Measurements from ENCODE around the gene SRSF1. TPM values are rescaled to one million over a fixed set of nuclear protein-coding genes. Genes with fewer than 3 reads are reported as not detected.
"Not testable (repeated sequence)": the region's sequence is repeated elsewhere in the genome, so short reads cannot be mapped to it uniquely, and the experiment has no call there.

SRSF1 gene, protein sequence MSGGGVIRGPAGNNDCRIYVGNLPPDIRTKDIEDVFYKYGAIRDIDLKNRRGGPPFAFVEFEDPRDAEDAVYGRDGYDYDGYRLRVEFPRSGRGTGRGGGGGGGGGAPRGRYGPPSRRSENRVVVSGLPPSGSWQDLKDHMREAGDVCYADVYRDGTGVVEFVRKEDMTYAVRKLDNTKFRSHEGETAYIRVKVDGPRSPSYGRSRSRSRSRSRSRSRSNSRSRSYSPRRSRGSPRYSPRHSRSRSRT
- total RNA-seq (2014; rRNA removed; shearing (Covaris generic)) = 462 and 463 TPM in 2 replicates
- polyA plus RNA-seq (2015; cell fraction: cytosol; rRNA removed) = 229 and 245 TPM in 2 replicates
- 477 and 479 TPM in 2 replicates for polyA plus RNA-seq (2015; cell fraction: nucleus; rRNA removed)

DNA sequence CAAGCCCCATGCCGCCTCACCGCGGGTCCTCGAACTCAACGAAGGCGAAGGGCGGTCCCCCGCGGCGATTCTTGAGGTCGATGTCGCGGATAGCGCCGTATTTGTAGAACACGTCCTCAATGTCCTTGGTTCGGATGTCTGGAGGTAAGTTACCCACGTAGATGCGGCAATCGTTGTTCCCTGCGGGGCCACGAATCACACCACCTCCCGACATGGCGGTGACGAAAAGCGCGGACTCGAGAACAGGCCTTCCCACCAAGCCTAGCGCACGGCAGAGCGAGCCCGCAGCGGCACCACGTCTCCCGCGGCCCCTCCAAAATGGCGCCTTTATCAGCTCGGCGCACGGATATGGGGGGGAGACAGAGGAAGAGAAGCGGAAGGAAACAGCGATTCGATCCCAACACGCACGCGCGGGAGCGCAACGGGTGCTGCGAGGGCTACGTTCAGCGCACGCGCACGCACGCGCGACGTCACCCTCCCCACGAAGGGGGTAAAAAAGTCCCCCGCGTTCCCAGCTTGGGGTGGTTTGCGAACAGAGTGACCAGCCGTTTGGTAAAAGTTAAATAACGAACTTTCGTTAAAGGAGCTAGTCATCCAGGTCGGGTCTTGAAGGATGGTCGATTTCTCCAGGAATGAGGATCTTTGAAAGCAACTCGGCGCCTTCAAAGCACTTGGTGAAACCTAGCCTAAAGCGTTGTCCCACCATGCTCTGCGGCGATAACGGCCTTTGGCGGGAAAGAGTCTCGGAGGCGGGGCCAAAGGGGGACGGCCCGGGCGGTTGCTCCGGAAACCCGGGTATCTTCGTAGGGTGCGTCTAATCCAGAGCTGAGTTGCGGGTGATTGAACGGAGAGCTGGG lies at the start of gene SRSF1:
TSS of gene SRSF1 (minus strand) at position 323 of the 857 bp plus-strand sequence. CDS start at position 214, 109 bp downstream.
- DNase-seq (ENCODE audit: low read depth) = peak; percentile 95

DNA sequence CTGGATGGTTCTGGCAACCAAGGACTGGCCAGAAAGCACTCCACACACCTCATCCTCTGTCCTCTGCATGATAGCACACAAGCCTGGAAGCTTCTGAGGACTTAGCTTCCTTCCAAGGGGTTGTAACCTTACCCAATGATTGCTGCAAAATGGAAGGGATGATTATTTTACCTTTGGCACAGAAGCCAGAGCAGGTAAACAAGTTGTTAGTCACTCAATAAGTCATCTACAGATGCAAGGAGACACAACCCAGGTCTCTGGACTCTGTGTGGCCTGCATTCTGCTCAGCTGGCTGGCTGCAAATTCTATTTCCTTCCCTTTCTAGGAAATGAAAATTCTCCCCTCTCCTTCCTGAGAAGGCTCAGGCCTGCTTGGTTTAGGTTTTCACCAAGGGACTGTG lies 49.4 kb upstream of the SRSF1 start:
- no peak for DNase-seq (ENCODE audit: low read depth)

DNA sequence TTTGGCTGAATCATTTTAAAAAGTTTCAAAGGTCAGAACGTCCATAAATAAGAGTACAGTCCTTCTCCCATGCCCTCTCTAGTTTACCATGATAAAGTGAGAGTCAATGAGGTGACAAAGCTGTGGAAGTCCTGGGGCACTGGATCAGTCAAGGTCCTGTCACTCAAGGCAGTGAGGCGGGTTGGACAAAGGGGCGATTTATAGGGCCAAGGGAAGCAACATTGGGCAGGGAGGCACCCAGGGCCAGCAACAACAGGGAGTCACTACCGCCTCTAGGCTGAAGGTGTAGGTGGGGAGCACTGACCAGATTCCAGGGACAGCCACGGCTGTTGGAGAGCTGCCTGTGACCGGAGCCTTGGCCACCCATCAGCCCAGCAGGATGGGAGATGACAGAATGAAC lies 47.6 kb upstream of the SRSF1 start:
- DNase-seq (ENCODE audit: low read depth) = no peak

DNA sequence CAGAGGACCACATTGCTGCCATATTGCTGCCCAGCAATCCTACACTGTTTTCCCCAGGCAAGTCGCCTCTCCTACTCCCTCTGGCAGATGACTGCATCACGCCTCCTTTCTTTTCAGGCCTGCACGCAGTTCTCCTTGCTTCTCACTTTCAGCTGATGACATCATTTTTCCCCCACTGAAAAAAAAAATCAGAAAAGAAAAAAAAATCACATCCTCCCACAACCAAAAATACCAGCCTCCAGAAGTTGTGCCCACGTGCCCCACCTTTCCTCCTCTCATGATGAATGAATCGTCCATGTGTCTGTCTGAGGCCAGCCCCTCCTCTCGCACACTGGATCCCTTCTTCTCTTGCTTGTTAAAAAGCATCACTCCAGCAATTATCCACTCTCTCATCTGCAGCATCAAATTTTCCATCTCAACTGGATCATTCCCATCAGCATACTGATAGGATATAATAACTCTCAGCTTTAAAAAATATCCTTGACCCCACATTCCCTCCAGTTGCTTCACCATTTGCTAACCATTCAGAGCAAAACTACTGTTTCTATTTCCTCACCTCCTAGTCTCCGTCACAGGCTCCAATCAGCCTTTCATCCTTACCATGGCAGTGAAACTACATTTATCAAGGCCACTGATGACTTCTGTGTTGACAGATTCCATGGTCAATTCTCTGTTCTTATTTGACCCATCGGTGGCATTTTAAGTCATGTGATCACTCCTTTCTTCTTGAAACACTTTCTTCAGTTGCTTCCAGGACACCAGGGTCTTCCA lies 46.1 kb upstream of the SRSF1 start:
- no peak for DNase-seq (ENCODE audit: low read depth)

DNA sequence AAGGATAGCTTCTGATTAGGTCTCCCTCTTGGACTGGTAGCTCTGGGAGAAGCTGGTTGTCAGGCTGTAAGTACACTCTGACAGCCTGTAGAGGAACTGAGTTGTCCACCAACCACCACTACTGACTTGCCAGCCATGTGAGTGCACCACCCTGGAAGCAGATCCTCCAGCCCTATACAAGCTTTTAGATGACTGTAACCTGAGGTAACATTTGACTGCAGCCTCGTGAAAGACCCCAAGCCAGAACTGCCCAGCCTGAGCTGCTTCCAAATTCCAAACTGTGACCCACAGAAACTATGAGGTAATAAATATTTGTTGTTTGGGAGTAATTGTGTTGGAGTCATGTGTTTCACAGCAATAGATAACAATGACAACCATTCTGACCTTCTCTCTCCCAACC lies 45.4 kb upstream of the SRSF1 start:
- DNase-seq (ENCODE audit: low read depth) = no peak

DNA sequence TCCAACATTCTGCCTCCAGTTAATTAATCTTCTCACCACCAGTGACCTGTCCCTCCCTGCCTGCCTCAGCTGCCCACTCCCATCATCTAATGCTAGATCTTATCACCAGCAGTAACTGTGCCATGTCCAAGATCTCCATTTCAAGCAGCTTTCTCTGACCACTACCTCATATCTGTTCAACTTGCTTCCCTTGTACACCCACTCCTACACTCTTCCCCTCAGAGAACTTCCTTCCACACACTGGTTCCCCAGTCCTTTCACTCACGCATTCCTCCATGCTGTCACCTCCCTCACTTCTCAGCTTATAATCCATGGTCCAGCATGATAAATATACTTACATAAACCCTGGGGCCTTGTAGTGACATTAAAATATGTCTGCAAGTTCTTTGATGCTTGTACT lies 44.4 kb upstream of the SRSF1 start:
- DNase-seq (ENCODE audit: low read depth) = no peak

DNA sequence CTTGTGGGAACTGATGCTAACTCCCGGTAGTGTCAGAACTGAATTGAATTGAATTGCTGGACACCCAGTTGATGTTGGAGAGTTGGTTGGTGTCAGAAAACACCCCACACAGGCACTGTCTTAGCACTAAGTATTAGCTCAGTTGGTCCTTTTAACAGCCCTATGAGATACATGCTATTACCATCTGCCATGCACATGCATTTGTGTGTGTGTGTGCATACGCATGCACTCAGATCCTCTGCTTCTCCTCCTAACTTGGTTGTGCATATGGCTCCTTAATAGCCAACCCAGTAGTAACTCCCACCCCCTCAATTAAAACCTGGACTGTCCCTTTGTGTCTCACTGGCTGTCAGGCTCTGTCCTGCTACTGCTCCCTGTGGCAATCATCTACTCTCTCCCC lies 43.9 kb upstream of the SRSF1 start:
- DNase-seq (ENCODE audit: low read depth) = no peak

DNA sequence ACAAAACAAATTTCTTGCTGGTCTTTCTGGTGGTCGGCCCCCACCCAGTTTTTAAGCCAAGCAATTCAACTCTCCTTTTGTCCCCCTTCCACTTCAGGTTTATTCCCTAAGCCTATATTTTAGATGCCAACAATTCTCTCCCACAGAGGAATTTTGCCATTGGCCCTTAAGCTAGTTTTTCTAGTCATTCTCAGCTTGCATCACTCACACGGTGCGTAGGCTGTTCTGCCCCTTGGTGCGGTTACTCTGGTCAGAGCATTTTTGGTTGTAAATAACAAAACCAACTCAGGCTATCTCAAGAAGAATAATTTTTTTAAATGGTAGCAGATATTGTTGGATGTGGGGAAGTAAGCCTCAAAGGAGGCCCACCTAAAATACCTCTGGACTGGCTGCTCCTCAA lies 42.5 kb upstream of the SRSF1 start:
- DNase-seq (ENCODE audit: low read depth) = no peak

DNA sequence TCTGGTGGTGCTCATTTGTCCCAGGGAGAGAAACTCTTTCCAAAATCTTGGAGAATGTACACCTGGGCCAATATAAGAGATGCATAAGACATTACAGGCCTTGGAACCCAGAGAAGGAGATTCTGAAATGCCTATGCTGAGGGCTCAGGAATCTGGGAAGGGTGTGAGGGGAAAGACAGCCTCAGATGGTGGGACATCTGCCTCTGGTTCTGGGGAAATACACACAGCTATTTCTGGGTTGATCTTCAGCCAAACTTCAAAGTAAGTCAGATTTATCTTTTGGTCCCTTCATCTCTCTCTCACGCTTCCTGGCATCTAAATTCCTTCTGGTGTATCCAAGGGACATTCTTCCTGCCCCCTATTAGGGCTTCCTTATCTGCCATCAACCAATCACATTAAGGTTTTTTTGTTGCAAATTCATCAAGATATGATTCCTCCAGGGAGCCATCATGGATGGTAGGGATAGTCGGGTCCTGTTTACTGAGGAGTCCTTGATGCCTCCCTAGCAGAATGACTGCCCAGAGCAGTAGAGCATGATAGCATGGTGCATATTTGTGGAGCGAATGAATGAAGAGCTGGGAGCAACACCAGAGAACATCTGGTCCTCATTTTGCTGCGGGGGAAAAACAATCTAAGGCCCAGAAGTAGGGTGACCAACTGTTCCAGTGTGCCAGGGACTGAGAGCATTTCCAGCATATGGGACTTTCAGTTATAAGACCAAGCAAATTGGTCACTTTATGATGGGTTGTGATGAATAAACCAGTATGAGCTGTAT lies 40.5 kb upstream of the SRSF1 start:
- DNase-seq (ENCODE audit: low read depth) = no peak

DNA sequence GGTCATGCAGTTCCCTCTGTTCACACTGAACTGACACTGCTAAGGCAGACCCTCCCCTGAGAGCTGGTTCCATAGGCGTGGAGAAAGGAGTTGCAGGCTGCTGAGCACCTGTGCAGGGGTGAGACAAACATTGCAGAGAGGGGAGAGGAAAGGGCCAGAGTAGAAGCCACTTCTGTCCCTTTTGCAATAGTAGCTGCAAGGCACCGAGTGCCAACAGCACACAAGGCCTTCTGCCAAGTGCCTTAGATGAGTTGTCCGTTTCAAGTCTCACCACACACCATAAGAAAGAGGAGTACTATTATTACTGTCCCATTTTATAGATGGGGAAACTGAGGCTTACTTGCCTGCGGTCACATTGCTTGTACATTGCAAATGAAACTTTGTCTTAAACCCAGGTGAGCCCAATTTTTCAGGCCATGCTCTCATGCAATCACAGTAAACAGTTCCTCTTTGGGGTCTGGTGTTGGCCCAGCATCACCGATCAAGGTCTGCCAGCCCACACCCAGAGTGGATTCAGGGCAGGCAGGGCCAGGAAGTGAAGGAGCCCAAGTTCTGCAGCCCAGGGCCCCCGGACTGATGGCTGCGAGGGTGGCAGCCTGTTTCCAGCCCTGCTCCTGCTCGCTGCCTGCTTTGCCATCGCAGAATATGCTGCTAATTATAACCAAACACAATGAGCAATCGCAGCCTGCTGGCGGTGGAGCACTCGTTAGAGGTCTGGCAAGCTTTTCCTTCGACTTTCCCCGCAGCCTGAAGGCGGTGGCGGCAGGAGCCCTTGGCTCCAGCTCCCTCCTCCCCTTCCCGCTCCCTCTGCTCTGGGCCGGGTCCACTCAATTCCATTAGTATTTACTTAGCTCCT lies 39.4 kb upstream of the SRSF1 start:
- no peak for DNase-seq (ENCODE audit: low read depth)

DNA sequence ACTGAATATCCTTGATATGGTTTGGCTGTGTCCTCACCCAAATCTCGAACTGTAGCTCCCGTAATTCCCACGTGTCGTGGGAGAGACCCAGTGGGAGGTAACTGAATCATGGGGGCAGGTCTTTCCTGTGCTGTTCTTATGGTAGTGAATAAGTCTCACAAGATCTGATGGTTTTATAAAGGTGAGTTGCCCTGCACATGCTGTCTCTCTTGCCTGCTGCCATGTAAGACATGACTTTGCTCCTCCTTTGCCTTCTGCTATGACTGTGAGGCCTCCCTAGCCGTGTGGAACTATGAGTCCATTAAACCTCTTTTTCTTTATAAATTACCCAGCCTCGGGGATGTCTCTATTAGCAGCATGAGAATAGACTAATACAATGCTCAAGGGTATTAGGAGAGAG lies 37.2 kb upstream of the SRSF1 start:
- DNase-seq (ENCODE audit: low read depth) = not testable (repeated sequence)

DNA sequence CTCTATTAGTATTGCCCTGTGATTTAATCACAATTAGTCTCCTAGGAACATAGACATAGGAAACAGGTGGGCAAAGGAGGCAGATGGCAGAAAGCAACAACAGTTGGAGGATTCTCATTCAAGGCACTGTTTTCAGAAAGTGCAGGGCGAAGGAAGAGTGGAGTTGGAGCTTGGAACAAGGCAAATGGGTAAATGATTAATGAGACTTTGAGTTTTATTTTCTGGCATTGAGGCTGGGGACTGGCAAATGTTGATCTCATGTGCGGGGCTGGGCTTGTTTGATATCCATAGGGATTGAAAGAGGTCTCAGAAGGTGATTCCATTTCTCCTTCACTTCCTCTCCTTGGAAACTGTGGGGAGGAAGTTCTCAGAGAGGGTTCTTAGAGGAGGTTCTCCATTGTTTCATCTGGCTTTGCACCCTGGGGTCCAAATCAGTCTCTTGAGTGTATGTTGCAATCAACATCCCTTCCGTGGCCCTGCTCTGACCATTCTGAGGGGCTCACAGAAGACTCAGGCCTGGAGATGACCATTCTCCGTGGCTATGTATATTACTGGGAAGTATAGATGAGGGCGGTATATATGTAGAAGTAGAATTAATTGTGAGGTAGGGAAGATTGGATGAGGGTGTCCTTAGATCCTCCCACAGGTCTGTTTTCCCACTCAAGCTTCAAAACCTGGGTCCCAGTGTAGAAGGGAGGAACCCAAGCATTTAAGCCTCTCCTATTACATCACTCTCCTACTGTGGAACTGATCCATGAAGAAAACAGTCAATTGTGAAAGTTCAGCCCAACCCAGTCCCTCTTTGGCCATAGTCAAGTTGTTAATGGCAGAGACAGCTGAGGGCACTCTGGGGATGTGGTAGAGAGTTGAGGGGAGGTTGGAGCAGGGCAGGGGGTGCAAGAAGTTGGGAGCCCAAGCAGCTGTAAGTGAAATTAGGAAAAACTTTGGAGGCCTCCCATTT lies 36.5 kb upstream of the SRSF1 start:
- DNase-seq (ENCODE audit: low read depth) = no peak

DNA sequence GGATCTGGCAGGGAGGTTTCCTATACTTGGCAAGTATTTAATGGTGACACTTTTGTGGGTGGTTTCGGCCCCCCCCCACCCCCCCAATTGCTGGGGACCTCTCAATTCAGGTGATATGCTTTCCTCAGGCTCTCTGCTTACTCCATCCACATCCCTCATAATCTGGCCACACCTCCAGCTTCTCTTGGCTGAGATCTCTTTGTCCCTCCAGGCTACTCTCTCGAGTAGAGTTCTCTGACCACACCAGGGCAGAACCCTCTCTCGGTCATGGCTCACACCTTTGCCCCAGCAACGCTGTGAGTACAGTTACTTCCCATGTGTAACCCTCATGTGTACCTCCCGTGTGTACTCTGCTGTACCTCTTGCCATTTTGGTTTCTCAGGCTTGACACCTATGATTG lies 34.1 kb upstream of the SRSF1 start:
- no peak for DNase-seq (ENCODE audit: low read depth)

DNA sequence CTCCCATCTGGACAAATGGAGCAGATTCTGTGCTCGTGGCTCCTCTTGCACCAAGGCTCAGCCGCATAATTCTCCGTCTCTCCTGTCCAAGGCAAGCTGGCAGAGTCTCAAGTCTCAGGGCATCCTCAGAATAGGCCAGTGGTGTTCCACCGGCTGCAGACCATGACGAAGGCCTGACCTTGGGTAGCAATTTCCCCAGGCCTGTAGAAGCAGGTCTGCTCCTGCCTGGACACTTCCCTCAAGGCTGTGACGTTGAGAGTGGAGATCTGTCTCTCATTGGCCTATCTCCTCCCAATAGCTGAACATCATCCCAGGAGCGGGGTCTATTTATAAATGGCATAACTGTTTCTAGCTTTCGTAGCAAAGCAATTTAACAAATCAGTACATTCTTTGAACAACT lies 33.3 kb upstream of the SRSF1 start:
- no peak for DNase-seq (ENCODE audit: low read depth)

DNA sequence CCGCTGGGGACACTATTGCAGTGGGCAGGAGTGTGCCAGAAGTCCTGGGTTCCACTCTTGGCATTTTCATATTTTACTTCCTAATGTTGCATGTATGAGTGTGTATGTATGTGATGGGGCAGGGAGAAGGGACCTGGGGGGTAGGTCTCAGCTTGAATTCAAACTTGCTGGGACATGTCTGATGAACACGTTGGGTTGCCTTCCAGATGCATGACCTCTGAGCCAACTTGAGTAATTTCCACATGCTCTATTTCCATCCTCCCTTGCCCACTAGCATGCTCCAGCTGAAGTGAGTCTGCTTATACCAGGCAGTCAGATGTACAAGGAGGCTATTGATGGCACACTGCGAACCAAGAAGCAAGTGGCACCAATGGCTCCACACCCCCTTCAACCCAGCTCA lies 32.9 kb upstream of the SRSF1 start:
- DNase-seq (ENCODE audit: low read depth) = no peak

DNA sequence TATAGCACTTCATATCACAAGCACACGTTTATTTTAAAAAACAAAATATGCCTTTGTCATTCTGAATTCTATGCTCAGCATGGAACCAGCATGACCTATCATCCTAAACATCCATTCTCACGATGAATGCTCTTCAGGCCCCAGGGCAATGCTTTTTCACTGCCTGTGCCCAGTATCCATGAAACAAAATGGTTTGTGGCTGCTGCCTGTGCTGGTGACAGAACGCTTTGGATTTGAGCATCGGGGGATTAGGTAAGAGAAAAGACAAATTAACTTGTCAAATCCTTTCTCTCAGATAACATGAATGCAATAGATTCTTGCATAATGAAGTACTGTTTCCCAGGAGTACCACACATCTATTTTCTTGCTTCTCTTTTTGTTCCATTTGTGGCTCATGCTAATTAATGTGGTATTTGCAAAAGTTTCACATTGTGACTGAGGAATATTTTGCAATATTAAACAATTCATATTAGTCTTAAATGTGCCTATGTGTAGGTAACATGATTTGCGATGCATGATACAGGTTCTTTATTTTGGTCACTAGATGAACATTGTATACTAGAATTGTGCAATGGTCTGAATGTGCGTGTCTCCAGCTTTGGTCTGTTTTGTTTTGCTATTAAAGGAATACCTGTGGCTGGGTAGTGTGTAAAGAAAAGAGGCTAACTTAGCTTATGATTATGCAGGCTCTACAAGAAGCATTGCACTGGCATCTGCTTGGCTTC lies 25.8 kb upstream of the SRSF1 start:
- no peak for DNase-seq (ENCODE audit: low read depth)

DNA sequence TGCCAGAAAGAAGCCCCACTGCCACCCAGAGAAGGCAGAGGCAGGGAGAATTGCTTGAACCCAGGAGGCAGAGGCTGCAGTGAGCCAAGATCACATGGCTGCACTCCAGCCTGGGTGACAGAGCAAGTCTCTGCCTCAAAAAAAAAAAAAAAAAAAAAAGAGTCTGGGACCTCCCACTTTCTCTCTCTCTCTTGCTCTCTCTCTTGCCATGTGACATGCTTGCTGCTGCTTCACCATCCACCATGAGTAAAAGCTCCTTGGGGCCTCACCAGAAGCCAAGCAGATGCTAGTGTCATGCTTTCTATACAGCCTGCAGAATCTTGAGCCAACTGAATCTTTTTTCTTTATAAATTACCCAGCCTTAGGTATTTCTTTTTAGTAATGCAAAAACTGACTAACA lies 21.5 kb upstream of the SRSF1 start:
- no peak for DNase-seq (ENCODE audit: low read depth)

DNA sequence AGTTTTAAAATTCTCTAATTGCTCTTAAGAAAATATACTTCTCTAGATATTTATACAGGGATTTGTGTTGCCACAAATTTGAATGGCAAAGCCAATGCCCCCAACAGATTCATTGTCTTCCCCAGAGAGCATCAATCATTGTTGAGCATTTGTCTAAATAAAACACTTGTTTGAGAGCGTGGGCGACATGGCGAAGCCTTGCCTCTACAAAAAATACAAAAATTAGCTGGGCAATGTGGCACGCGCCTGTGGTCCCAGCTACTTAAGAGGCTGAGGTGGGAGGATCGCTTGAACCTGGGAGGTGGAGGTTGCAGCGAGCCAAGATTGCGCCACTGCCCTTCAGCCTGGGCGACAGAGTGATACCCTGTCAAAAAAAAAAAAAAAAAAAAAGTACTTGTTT lies 13.4 kb upstream of the SRSF1 start:
- no peak for DNase-seq (ENCODE audit: low read depth)
